Dermis microvascular lymphatic vessel endothelial cell (primary cell): ENCODE data around the gene KRTAP4-2. TPM values are rescaled to one million over a fixed set of nuclear protein-coding genes. Genes with fewer than 3 reads are reported as not detected.
"Not testable (repeated sequence)": the region's sequence is repeated elsewhere in the genome, so short reads cannot be mapped to it uniquely, and the experiment has no call there.

Experiments
- DNase-seq, 2 donors: peaks; one replicate each; pipeline versions ENCODE4 v3.0.0 to v3.0.0-alpha.2; 2010; ENCODE audit warnings: low read depth in 2 of 2
- total RNA-seq: library from RNA; depleted of rRNA; stranded (reverse); fragments of >200 nt; gene quantifications from 2 replicates; pipeline ENCODE4 v1.2.1, GENCODE V29; 2014

KRTAP4-2 gene
- total RNA-seq, 1 donor from 2014 or later: not detected

- DNase-seq: no peak
Measured at GRCh38 chr17:41163828-41164227, 14.2 kb downstream of the KRTAP4-2 start.

DNA sequence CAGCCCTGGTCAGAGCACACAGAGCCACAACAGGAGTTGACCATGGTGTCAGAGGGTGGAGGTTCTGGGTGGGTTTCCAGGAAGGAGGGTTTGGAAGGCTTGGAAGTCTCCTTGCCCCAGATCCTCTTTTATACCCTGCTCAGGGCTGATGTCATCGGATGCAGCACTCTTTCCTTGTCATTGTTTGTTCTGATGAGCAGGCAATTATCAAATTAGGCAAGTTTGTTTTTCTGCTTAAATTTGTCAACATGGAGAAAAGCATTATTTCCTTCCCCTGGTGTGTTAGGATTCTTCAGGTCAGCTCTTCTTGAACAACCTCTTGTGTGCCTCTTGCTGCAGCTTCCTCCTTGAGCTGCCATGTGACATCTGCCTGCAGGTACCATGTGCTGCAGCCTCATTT lies 17.4 kb downstream of the KRTAP4-2 start, which contains the start of gene KRTAP4-4:
Gene KRTAP4-4 (minus strand): TSS at position 101 of the 400 bp plus-strand sequence. CDS start 57 bp downstream, at position 44.
- DNase-seq: no peak

GRCh38 chr17:41160190-41160589 lies 17.8 kb downstream of the KRTAP4-2 start:
- DNase-seq: not testable (repeated sequence)

- DNase-seq: no peak
Measured at GRCh38 chr17:41153856-41154255, 24.2 kb downstream of the KRTAP4-2 start.

DNA sequence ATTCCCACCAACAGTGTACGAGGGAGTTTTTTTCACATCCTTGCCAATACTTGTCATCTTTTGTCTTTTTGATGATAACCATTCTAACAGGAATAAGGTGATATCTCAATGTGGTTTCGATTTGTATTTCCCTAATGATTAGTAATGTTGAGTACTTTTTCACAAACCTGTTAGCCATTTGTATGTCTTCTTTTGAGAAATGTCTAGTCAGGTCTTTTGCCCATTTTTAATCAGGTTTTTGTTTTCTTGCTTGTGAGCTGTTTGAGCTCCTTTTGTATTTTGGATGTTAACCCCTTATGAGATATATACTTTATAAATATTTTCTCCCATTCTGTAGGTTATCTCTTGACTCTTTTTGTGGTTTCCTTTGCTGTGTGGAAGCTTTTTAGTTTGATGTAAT lies 26.5 kb downstream of the KRTAP4-2 start:
- no peak for DNase-seq

DNA sequence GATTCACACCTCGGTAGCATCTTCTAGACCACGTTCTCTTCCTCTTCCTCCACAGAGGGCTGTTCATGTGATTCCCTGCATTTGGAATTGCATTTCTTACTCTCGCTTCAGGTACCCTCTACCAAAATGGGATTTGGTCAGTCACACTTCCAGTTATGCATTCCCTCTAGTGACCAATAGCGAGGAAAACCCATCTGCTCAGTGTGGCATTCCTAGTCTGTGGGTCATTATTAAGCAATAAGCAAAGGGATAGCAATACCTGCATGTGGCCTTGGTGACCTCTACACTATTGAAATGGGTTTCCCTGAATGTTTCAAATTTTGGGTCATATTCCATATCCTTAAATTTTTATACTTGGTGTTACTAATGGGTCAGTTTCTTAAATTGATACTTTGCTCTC lies 28.0 kb downstream of the KRTAP4-2 start:
- no peak for DNase-seq

DNA sequence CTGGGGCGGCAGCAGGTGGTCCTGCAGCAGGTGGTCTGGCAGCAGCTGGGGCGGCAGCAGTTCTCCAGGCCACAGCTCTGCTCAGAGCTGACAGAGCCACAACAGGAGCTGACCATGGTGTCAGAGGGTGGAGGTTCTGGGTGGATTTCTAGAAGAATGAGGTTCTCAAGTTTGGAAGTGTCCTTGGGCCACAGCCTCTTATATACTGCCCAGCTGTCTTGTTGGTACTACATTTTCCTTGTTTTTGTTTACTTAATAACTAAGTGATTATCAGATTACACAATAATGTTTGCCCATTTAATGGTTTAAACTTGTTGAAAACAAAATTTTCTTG lies 28.4 kb downstream of the KRTAP4-2 start, which contains the start of gene KRTAP4-5:
Gene KRTAP4-5 (minus strand): TSS at position 174 of the 334 bp plus-strand sequence. CDS start 58 bp downstream, at position 116.
- no peak for DNase-seq

DNA sequence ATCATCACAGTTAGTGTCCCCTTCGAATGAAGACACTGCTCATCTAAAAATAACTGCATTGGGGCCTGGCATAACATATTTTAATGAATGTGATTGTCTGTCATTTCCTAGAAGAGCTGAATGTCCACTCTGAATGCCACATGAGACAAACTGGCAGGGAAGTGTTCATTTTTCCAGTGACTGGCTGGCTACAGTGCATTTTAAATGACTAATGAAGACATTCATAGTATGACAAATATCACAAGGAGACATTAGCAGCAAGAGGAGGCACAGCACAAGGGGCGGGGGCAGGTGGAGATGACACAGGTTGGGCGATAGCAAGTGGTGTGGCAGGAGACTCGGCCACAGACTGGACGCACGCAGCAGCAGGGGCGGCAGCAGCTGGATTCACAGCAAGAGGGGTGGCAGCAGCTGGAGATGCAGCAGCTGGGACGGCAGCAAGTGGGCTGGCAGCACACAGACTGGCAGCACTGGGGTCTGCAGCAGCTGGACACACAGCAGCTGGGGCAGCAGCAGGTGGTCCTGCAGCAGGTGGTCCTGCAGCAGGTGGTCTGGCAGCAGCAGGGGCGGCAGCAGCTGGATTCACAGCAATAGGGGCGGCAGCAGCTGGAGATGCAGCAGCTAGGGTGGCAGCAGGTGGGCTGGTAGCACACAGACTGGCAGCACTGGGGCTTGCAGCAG lies 28.9 kb downstream of the KRTAP4-2 start:
- not testable (repeated sequence) for DNase-seq

DNA sequence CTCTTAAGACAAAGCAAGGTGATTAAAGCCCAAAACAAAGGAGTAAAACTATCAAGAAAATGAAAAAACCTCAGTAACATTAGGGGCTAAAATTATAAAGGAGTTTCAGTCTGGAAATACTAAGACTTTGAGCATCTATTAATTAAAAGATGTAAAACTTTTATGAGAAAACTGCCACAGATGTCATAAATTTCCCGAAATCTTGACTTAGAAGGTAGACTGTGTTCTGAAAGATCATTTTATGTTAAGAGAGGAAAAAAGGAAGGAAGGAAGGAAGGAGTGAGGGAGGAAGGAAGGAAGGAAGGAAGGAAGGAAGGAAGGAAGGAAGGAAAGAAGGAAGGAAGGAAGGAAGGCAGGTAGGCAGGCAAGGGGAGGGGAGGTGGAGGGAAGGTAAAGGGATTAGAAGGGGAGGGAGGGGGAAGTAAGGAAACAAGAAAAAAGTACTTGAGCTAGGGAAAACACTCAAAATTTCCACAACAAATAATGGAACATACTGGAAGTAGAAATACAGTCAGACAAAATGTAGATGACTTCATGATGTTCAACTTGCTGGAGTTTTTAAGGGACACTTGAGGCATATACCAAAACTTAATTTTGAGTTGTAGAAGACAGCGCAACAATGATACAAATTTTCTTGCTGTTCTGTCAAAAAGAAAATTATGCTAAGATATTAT lies 30.4 kb downstream of the KRTAP4-2 start:
- no peak for DNase-seq

DNA sequence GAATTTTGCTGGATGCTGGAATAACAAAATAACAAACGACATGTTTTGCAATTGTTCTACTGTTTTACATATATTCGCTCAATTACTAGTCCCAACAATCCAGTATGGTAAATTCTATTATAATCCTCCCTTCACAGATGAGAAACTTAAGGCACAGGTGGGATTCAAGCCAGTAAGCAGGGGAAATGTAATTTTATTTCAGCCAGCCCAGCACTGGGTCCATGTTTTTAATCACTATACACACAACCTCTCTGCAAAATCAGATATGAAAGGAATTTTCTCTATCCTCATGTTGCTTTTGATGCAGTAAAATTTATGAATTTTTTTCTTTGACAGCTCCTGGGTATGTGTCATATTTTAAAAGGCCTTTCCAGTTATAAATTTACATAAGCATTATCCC lies 32.8 kb downstream of the KRTAP4-2 start:
- DNase-seq: no peak

DNA sequence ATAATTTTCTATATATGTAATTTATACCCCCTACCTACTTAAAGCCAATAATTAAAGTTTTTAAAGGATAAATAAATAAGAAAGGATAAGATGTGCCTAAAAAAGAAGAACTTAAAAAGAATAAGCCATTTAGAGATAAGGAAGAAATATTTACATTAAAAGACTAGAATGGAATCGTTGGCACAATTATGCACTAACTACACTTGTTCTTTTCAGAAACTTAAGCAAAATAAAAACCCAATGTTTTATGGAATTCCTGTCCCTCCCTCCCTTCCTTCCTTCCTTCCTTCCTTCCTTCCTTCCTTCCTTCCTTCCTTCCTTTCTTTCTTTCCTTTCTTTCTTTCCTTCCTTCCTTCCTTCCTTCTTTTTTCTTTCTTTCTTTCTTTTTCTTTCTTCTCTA lies 33.2 kb downstream of the KRTAP4-2 start:
- DNase-seq: no peak

DNA sequence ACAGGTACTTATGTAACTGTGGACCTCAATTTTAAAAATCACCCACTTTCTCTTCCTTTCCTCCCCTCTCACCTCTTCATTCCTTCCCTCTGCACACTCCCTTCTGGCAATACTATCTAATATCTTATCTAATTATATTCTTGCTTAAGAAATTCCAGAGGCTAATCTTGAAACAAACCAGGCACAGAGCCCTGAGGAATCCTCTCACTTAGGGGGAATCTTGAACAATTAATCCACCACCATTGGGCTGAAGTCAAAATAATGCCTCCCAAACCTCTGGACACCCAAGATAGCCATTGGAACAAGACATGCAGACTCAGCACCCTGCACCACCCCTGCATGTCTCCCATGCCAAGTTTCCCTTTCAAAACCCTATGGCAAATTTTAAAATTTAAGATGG lies 36.7 kb downstream of the KRTAP4-2 start:
- DNase-seq: no peak

GRCh38 chr17:41140360-41141131 lies 37.5 kb downstream of the KRTAP4-2 start, which contains the start of gene KRTAP4-6:
KRTAP4-6 (minus strand) TSS chr17:41140544; CDS start chr17:41140487, 57 bp downstream.
- peak in 1 of 2 donors; percentile 48 for DNase-seq

DNA sequence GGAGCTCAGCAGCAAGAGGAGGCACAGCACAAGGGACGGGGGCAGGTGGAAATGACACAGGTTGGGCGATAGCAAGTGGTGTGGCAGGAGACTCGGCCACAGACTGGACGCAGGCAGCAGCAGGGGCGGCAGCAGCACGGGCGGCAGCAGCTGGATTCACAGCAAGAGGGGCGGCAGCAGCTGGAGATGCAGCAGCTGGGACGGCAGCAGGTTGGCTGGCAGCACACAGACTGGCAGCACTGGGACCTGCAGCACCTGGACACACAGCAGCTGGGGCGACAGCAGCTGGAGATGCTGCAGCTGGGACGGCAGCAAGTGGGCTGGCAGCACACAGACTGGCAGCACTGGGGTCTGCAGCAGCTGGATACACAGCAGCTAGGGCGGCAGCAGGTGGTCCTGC lies 38.2 kb downstream of the KRTAP4-2 start:
- DNase-seq: not testable (repeated sequence)

- DNase-seq: no peak
Measured at GRCh38 chr17:41133880-41134735, 43.9 kb downstream of the KRTAP4-2 start.

- no peak for DNase-seq
Measured at GRCh38 chr17:41131979-41132378, 46.0 kb downstream of the KRTAP4-2 start.

Other genes with a start within 250 kb of the KRTAP4-2 start
- 2.1 TPM in 1 of 2 replicates, not detected in the other for gene KRT23, start 240.6 kb downstream of the KRTAP4-2 start, total RNA-seq
- not detected in 2 replicates for gene KRT39, start 211.3 kb downstream of the KRTAP4-2 start, total RNA-seq
- not detected in 2 replicates for gene KRT40, start 193.9 kb downstream of the KRTAP4-2 start, total RNA-seq
- gene KRTAP3-3, start 184.1 kb downstream of the KRTAP4-2 start, total RNA-seq: not detected in 2 replicates
- gene KRTAP3-2, start 178.3 kb downstream of the KRTAP4-2 start, total RNA-seq: not detected in 2 replicates
- gene KRTAP3-1, start 169.1 kb downstream of the KRTAP4-2 start, total RNA-seq: not detected in 2 replicates
- gene KRTAP1-5, start 151.0 kb downstream of the KRTAP4-2 start, total RNA-seq: not detected in 2 replicates
- gene KRTAP1-4, start 148.0 kb downstream of the KRTAP4-2 start, total RNA-seq: not detected in 2 replicates
- not detected in 2 replicates for gene KRTAP1-3, start 143.3 kb downstream of the KRTAP4-2 start, total RNA-seq
- not detected in 2 replicates for gene KRTAP1-1, start 136.8 kb downstream of the KRTAP4-2 start, total RNA-seq
- not detected in 2 replicates for gene KRTAP2-1, start 130.9 kb downstream of the KRTAP4-2 start, total RNA-seq
- not detected in 2 replicates for gene KRTAP2-2, start 123.0 kb downstream of the KRTAP4-2 start, total RNA-seq
- gene KRTAP2-3, start 118.1 kb downstream of the KRTAP4-2 start, total RNA-seq: not detected in 2 replicates
- gene KRTAP2-4, start 112.3 kb downstream of the KRTAP4-2 start, total RNA-seq: not detected in 2 replicates
- not detected in 2 replicates for gene KRTAP4-7, start 94.1 kb downstream of the KRTAP4-2 start, total RNA-seq
- gene KRTAP4-8, start 80.1 kb downstream of the KRTAP4-2 start, total RNA-seq: not detected in 2 replicates
- gene KRTAP4-16, start 76.0 kb downstream of the KRTAP4-2 start, total RNA-seq: not detected in 2 replicates
- gene KRTAP4-9, start 72.8 kb downstream of the KRTAP4-2 start, total RNA-seq: not detected in 2 replicates
- not detected in 2 replicates for gene KRTAP4-11, start 59.8 kb downstream of the KRTAP4-2 start, total RNA-seq
- not detected in 2 replicates for gene KRTAP4-12, start 54.0 kb downstream of the KRTAP4-2 start, total RNA-seq
- not detected in 2 replicates for gene KRTAP4-6, start 37.7 kb downstream of the KRTAP4-2 start, total RNA-seq
- not detected in 2 replicates for gene KRTAP4-5, start 28.4 kb downstream of the KRTAP4-2 start, total RNA-seq
- gene KRTAP4-4, start 17.5 kb downstream of the KRTAP4-2 start, total RNA-seq: not detected in 2 replicates
- not detected in 2 replicates for gene KRTAP4-3, start 10.0 kb downstream of the KRTAP4-2 start, total RNA-seq
- gene KRTAP4-1, start 6.7 kb upstream of the KRTAP4-2 start, total RNA-seq: not detected in 2 replicates
- gene KRTAP9-1, start 11.7 kb upstream of the KRTAP4-2 start, total RNA-seq: not detected in 2 replicates
- not detected in 2 replicates for gene KRTAP9-2, start 48.4 kb upstream of the KRTAP4-2 start, total RNA-seq
- gene KRTAP9-3, start 54.2 kb upstream of the KRTAP4-2 start, total RNA-seq: not detected in 2 replicates
- gene KRTAP9-8, start 59.8 kb upstream of the KRTAP4-2 start, total RNA-seq: not detected in 2 replicates
- not detected in 2 replicates for gene KRTAP9-4, start 71.5 kb upstream of the KRTAP4-2 start, total RNA-seq
- not detected in 2 replicates for gene KRTAP9-9, start 77.2 kb upstream of the KRTAP4-2 start, total RNA-seq
- gene KRTAP9-6, start 87.2 kb upstream of the KRTAP4-2 start, total RNA-seq: not detected in 2 replicates
- gene KRTAP9-7, start 97.5 kb upstream of the KRTAP4-2 start, total RNA-seq: not detected in 2 replicates
- not detected in 2 replicates for gene KRTAP29-1, start 124.6 kb upstream of the KRTAP4-2 start, total RNA-seq
- gene KRTAP16-1, start 131.1 kb upstream of the KRTAP4-2 start, total RNA-seq: not detected in 2 replicates
- not detected in 2 replicates for gene KRTAP17-1, start 137.5 kb upstream of the KRTAP4-2 start, total RNA-seq
- gene KRT33A, start 172.6 kb upstream of the KRTAP4-2 start, total RNA-seq: not detected in 2 replicates
- gene KRT33B, start 191.6 kb upstream of the KRTAP4-2 start, total RNA-seq: not detected in 2 replicates
- gene KRT34, start 204.1 kb upstream of the KRTAP4-2 start, total RNA-seq: under 0.01 TPM in 1 of 2 replicates, not detected in the other
- not detected in 2 replicates for gene KRT31, start 219.4 kb upstream of the KRTAP4-2 start, total RNA-seq
- not detected in 2 replicates for gene KRT37, start 246.4 kb upstream of the KRTAP4-2 start, total RNA-seq